Measurements from ENCODE around the gene RTP1.

Gene RTP1

DNA sequence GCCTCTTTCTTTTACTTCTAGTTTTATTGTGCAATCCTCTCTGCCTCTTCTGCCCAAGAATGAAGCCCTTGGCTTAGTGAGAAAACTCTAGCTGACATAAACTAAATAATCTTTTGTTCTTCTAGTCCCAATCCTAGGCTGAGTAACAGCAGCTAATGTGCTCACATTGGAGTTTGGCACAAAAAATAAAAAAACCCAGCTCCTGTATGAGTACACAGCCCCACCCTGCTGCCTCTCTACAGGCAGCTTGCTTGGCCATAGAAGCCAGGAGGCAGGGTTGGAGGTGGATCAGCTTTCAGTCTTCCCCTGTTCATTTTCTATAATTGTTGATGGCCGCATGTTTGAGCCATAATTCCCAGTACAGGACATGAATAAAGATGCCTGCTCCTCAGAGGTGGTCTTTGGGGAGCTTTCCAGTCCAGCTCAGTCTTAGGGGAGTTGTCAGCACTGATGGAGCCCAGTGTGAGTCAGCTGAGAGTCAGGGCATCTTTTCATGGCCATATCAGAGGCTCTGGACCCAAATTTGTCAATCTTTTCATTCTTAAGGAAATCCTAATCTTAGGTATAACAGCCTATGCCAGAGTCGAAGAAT is 46.7 kb downstream of the RTP1 start:
- DNase-seq = no peak

DNA sequence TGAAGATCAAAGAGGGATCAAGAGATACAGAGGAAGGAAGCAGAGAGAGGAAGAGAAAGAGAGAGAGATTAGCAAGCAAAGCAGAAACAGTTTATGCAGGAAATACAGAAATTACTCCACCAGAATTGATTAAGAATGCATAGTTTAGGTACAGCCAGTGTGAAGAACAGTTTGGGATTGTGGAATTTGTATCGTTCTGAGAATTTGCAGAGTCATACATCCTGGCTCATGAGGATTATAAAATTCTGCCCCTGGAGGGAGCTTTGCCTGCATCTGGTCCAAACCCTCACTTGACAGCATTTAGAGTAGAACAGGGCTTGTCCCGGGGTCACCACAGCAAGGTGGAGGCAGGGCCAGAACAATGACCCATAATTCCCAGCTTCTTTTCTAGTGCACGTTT is 50.1 kb downstream of the RTP1 start:
- DNase-seq = no peak

Data from AML-193 (cell line).